Left ventricle myocardium inferior (tissue), 1 donor: ENCODE results near the gene CEP85L. TPM values are rescaled to one million over a fixed set of nuclear protein-coding genes. Genes with fewer than 3 reads are reported as not detected.

Experiments
- DNase-seq: peaks from one replicate; pipeline ENCODE4 v3.0.0-alpha.2; 2020
- H3K27ac ChIP-seq: fragments of 200-600 bp; replicated peaks from 2 replicates; pipeline ENCODE4 v1.8.0; 2021
- H3K27me3 ChIP-seq: fragments of 200-600 bp; 2 replicates; pipeline ENCODE4 v1.8.0; 2021; ENCODE audit warnings: low read depth
- H3K36me3 ChIP-seq: fragments of 200-600 bp; 2 replicates; pipeline ENCODE4 v1.8.0; 2021
- H3K4me1 ChIP-seq: fragments of 200-600 bp; 2 replicates; pipeline ENCODE4 v1.8.0; 2021
- H3K4me3 ChIP-seq: fragments of 200-600 bp; 2 replicates; pipeline ENCODE4 v1.8.0; 2021; ENCODE audit warnings: mild to moderate bottlenecking, moderate library complexity
- H3K9me3 ChIP-seq: fragments of 200-600 bp; replicated peaks from 2 replicates; pipeline ENCODE4 v1.8.0; 2021
- intact Hi-C: fragments of 100-400 bp; cut with micrococcal nuclease; formaldehyde crosslinking; loops from one replicate; pipeline ENCODE4 v1.11.0; 2022
- total RNA-seq: library from RNA; stranded (reverse); fragmentation: NEBNext Ultra II Directional; extraction: Animal tissue kit (Norgen Biotek cat#: 25700); gene quantifications from one replicate; pipeline ENCODE4 v1.2.1, GENCODE V29; 2021
- TF ChIP-seq, protein P1 (sequence below): fragments of 200-600 bp; IDR thresholded peaks from 2 replicates; pipeline ENCODE4 v1.8.0; 2021; ENCODE audit warnings: antibody characterized with exemption, mild to moderate bottlenecking, borderline replicate concordance
- donor health status: DM: no; HTN: yes; CAD: no; lungs with severe emphysema.

The CEP85L gene
- total RNA-seq, 1 donor from 2014 or later = 11.5 TPM

DNA sequence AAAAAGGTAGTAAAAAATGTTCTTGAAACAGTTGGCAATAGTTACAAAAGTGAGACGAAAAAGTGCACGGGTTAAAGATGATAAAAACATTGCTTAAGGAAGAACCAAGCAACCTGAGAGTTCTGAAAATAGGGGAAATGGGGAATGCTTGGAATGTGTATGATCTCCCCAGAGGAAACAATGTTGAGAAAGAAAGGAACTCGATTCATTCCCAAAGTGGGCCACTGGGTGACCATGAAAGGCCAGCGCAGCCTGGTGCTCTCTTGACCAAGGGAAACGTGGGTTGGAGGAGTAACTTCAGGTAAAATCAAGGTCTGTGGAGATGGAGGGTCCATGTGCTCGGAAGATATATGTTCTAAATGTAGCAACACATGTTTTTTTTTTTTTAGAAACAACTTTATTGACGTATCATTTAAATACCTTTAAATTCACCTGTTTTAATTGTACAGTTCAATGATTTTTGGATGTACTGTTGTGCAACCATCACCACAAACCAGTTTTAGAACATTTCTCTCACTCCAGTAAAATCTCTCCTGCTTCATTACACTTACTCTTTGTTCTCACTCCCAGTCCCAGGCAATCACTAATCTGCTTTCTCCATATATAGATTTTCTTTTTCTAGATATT, 34.5 kb upstream of the CEP85L start:
- H3K9me3 ChIP-seq = no peaks in the 10 kb centered on the region
- H3K4me1 ChIP-seq = no peaks in the 10 kb centered on the region
- no peak overlapping the region for H3K4me3 ChIP-seq
- no peaks in the 10 kb centered on the region for H3K36me3 ChIP-seq
- intact Hi-C loops = no loop called here
- H3K27me3 ChIP-seq = no peaks in the 10 kb centered on the region
- no peak for DNase-seq
- TF ChIP-seq, protein P1, sequence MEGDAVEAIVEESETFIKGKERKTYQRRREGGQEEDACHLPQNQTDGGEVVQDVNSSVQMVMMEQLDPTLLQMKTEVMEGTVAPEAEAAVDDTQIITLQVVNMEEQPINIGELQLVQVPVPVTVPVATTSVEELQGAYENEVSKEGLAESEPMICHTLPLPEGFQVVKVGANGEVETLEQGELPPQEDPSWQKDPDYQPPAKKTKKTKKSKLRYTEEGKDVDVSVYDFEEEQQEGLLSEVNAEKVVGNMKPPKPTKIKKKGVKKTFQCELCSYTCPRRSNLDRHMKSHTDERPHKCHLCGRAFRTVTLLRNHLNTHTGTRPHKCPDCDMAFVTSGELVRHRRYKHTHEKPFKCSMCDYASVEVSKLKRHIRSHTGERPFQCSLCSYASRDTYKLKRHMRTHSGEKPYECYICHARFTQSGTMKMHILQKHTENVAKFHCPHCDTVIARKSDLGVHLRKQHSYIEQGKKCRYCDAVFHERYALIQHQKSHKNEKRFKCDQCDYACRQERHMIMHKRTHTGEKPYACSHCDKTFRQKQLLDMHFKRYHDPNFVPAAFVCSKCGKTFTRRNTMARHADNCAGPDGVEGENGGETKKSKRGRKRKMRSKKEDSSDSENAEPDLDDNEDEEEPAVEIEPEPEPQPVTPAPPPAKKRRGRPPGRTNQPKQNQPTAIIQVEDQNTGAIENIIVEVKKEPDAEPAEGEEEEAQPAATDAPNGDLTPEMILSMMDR = no peak
- no peak overlapping the region for H3K27ac ChIP-seq

DNA sequence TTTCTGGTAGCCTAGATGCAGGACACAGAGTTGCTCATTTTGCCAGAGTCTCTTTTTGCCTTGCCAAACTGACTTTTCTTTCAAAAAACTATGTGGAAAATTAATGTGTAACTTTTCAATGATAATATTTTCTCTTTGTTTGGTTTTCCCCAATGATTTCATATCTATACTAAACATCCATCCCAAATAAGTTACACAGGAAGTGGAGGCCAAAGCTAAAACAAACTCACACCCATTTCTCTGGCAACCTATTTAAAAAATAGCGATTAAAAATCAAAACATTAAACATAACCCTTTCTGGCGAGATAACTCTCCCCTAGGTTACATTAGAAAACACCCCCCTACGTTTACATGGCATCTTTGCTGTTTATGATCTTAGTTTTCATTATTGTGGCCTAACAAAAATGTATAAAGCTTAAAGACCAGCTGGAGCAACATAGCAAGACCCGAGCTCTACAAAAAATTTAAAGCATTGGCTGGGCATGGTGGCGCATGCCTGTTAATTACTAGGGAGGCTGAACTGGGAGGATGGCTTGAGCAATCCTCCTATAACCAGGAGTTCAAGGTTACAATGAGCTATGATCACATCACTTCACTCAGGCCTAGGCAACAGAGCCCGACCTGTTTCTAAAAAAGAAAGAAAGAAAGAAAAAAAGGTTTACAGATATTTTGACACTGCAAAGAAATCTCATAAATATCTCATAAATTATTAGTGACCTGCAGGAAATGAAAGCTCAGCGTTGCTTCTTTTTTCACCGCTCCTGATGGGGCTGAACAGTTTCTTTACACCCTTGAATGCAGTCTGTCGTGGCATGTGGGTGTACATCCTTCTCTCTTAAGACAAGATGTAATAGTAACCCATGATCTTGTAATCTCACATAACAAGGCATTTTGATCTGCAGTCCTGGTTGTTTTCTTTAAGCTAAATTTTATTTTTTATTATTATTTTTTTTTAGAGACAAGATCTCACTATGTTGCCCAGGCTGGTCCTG, 32.8 kb upstream of the CEP85L start:
- H3K27ac ChIP-seq = no peak overlapping the region
- TF ChIP-seq, protein P1 = no peak
- H3K27me3 ChIP-seq = no peaks in the 10 kb centered on the region
- H3K36me3 ChIP-seq = no peaks in the 10 kb centered on the region
- H3K4me1 ChIP-seq = no peaks in the 10 kb centered on the region
- no peak overlapping the region for H3K4me3 ChIP-seq
- no peaks in the 10 kb centered on the region for H3K9me3 ChIP-seq
- intact Hi-C loops = no loop called here
- DNase-seq = no peak

DNA sequence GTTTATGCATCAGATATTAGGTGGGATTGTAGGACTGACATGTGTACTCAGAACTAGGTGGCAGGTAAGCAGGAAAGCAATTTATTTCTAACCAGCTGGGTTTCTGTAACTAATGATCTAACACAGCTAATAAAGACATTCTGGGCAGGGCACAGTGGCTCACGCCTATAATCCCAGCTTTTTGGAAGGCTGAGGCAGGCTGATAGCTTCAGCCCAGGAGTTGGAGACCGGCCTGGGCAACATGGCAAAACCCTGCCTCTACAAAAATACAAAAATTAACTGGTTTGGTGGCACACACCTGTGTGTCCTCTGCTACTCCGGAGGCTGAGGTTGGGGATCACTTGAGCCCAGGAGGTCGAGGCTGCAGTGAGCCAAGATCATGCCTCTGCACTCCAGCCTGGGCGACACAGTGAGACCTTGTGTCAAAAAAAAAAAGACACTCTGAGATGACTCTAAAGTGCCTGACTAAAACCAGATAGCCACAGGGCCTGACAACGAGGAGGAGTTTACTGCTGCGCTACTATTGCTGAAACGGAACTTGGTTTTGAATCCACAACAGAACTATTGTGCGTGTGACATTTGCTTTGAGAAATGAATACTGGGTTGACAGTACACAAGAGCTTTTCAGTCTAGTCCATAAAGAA, 29.2 kb upstream of the CEP85L start:
- Histone ChIP-seq H3K36me3 (no peaks in the 10 kb centered on the region), H3K4me1 (no peaks in the 10 kb centered on the region), H3K9me3 (no peaks in the 10 kb centered on the region), H3K27ac (no peak overlapping the region), H3K4me3 (no peak overlapping the region), H3K27me3 (no peaks in the 10 kb centered on the region)
- no peak for DNase-seq
- TF ChIP-seq, protein P1 = no peak
- intact Hi-C loops = no loop called here

DNA sequence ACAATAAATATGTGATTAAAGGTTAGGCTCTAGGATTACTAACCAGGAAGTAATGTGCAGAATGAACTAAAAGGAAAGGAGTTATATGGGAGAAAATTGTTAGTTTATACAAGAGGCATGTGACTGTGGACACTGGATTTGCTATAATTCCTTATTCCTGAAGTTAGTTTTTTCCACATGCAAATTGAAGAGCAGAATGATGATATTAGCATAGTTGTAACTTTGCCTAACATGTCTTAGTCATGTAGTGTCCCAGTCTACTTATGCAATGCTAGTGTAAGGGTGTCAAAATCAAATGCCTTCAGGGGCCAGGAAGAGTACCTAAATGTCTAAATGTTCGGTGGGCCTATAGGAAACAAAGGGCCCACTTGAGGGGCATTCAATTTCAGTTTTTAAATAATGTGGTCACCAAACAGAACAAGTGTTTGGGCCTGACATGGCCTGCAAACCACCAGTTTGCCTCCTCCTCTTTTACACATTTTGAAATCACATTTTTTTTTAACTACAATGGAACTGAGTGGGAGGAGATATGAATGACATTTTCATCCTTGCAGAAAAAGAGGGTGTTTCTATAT, 28.0 kb upstream of the CEP85L start:
- Histone ChIP-seq H3K27ac (no peak overlapping the region), H3K4me3 (no peak overlapping the region), H3K4me1 (no peaks in the 10 kb centered on the region), H3K9me3 (no peaks in the 10 kb centered on the region), H3K27me3 (no peaks in the 10 kb centered on the region), H3K36me3 (no peaks in the 10 kb centered on the region)
- TF ChIP-seq, protein P1 = no peak
- no peak for DNase-seq
- intact Hi-C loops = no loop called here

DNA sequence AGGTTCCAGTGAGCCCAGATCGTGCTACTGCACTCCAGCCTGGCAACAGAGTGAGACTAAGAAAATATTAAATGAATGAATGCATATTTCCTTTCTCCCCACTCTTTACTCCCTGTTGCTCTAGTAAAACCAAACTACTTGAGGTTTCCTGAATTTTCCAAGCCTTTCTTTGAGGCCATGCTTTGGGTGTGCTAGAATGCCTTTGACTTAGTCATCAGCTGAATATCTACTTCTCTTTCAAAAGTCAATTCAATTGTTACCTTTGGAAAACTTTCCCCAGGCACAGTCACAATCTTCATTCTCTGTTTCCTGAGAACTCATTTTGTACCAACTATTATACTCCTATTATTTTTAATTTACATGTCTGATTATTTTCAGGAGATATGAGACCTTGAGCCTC, 27.5 kb upstream of the CEP85L start:
- no peak overlapping the region for H3K27ac ChIP-seq
- TF ChIP-seq, protein P1 = no peak

More for the DNA sequence above, 27.5 kb upstream of the CEP85L start:
- intact Hi-C loops = no loop called here
- no peaks in the 10 kb centered on the region for H3K4me1 ChIP-seq
- no peaks in the 10 kb centered on the region for H3K27me3 ChIP-seq
- no peaks in the 10 kb centered on the region for H3K36me3 ChIP-seq
- no peak for DNase-seq
- H3K9me3 ChIP-seq = no peaks in the 10 kb centered on the region
- no peak overlapping the region for H3K4me3 ChIP-seq
